Stimulated activated CD4-positive, alpha-beta T cell treated with anti-CD3 and anti-CD28 coated beads, Interleukin-1b, Interleukin-23, amount 100 ng/mL, for 48 hours (primary cell): Measurements from ENCODE around the gene CD72.
"Not testable (repeated sequence)": the region's sequence is repeated elsewhere in the genome, so short reads cannot be mapped to it uniquely, and the experiment has no call there.

ENCODE experiments used
- DNase-seq: peaks from one replicate; pipeline ENCODE4 v3.0.0-alpha.2; 2020

CD72 gene

DNA sequence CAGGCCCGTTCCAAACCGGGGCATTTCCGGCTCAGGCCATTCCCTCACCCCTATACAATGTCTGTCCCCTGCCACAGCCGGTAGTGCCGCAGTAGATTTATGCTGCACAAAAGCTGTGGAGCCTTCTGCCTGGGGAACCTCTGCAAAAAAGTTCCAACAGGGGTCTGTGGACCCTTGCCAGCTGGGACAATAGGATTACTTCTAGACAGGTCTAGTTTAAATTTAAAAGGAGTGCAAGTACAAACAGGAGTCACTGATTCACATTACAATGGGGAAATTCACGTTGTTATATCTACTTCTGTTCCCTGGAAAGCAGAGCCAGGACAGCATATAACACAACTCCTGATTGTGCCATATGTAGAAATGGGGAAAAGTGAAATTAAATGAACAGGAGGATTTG is 34.7 kb downstream of the CD72 start:
- not testable (repeated sequence) for DNase-seq

DNA sequence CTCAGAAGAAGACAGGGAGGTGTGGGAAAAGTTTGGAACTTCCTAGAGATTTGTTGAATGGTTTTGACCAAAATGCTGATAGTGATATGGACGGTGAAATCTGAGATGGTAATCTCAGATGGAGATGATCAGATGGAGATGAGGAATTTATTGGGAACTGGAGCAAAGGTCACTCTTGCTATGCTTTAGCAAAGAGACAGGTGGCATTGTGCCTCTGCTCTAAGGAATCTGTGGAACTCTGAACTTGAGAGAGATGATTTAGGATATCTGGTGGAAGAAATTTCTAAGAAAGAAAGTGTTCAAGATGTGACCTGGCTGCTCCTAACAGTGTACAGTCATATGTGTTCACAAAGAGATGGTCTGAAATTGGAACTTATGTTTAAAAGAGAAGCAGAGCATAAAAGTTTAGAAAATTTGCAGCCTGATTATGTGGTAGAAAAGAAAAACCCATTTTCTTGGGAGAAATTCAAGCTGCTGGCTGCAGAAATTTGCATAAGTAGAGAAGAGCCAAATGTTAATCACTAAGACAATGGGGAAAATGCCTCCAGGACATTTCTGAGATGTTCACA is 38.5 kb downstream of the CD72 start:
- not testable (repeated sequence) for DNase-seq

DNA sequence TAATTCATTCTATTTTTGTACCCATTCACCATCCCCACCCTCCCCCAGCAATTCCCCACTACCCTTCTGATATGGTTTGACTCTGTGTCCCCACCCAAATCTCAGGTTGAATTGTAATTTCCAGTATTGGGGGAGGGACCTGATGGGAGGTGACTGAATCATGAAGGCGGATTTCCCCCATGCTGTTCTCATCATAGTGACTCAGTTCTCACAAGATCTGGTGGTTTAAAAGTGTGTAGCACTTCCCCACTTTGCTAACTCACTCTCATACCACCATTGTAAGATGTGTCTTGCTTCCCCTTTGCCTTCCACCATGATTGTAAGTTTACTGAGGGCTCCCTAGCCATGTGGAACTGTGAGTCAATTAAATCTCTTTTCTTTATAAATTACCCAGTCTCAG is 39.1 kb downstream of the CD72 start:
- peak; percentile 61 for DNase-seq

GRCh38 chr9:35577486-35577885 is 40.7 kb downstream of the CD72 start:
- no peak for DNase-seq

GRCh38 chr9:35575478-35575877 is 42.7 kb downstream of the CD72 start:
- no peak for DNase-seq

DNA sequence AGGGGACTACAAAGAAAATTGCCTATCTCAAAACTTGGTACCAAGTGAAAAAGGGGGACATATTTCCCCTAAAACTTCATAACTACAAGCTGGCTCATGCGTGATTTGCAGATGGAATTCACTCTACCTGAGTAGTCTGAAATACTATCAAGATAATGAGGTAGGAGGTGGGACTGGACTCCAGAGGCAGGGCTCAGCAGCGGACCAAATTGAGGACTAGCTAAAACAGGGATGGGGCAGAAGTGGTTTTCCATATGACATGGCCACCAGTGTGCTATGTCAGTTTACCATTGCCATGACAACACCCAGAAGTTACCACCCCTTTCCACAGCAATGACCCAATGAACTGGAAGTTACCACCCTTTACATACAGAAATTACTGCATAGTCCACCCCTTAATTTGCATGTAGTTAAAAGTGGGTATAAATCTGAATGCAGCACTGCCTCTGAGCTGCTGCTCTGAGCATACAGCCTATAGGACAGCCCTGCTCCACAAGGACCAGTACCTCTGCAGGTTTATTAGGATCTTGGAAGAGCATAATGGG is 43.6 kb downstream of the CD72 start:
- DNase-seq: no peak

GRCh38 chr9:35570709-35571504 is 47.3 kb downstream of the CD72 start:
- DNase-seq: peak; percentile 68

DNA sequence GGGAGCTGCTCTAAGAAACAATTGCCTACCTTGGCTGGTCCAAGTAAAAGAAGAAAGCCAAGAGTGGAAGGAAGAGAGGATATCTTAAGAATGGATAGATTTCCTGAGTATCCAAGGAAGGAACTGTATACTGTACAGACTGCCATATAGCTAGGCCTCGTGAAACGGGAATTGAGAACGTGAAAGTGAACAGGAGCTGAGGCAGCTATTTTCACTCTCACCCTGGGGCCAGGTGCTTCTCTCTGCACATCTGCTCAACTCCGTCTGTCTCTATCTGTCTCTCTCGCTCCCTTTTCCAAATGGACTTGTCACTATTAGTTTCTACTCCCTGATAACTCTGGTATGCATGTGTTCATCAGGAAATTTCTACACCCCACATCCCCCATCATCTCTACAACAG is 49.0 kb downstream of the CD72 start:
- no peak for DNase-seq

- DNase-seq: no peak
These were observed 50.0 kb downstream of the CD72 start for GRCh38 chr9:35568196-35568595.

GRCh38 chr9:35566417-35566816 is 51.8 kb downstream of the CD72 start:
- no peak for DNase-seq

DNA sequence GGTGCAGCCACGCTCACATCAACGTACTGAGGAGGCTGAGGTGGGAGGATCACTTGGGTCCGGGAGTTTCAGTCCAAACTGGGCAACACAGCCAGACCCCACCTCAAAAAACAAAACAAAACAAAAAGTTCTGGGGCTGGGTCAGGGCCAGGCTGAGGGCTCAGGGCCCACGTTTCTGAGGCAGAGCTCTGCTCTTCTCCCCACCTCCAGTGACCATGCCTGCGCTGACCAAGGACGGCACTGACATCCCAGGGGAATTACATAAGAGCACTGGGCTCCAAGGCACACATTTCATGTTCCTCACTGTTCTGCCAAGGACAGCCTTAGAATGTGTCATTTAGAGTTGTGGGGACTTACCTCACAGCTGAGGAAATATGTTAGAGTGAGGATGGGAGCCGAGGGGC is 53.6 kb downstream of the CD72 start:
- no peak for DNase-seq

DNA sequence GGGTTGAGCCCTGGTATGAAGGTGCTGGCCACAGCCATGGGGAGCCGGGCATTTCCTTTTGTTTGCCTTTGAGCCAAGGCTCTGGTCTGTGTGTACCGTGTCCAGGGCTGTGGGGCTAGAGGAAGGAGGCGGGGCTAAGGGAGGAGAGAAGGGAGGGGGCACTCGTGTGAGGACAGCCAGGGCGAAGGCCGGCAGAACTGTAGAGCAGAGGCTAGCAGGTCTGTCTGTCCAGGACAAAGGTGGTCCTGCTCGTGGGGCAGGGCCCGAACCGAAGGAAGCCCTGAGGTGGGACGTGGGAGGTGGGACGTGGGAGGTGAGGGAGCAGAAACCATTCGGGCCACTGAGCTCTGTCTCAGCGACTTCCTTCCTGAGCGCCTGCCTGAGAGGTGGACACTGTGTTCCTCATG is 54.4 kb downstream of the CD72 start:
- no peak for DNase-seq

- no peak for DNase-seq
These were observed 55.1 kb downstream of the CD72 start for GRCh38 chr9:35562895-35563780.

DNA sequence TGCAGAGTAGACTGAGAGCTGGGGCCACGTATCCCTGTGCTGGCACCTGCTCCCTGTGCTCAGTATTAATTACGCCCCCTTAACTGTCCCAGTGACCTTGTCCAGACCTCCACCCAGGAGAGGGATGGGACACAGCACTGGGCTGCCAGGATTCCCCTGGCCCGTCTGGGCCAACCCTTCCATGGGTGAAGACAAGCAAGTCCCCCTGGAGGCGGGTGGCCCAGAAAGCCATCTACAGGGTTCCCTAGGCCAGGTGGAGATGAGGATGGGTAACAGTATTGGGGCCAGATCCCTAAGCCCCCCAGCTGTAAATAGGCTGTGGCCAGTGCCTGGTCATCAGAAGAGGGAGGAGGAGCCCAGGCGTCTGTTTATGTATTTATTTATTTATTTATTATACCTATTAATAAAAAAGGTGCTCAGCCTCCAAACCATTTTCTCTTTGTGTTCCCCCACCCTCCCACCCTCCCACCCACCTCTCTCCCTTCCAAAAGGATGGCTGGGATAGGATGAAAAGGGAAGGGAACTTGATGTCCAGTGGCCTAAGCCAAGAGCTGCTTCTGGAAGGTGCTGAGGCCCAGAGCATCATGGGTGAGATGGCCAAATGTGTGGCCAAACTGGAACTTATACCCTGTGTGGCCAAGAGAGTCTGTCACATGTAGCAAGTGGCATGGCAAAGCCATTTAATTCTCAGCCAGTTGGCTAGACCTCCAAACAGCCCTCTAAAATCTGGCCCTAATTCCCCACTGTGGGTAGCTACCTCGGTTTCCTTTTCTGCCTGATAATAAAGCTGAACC is 56.5 kb downstream of the CD72 start:
- no peak for DNase-seq

DNA sequence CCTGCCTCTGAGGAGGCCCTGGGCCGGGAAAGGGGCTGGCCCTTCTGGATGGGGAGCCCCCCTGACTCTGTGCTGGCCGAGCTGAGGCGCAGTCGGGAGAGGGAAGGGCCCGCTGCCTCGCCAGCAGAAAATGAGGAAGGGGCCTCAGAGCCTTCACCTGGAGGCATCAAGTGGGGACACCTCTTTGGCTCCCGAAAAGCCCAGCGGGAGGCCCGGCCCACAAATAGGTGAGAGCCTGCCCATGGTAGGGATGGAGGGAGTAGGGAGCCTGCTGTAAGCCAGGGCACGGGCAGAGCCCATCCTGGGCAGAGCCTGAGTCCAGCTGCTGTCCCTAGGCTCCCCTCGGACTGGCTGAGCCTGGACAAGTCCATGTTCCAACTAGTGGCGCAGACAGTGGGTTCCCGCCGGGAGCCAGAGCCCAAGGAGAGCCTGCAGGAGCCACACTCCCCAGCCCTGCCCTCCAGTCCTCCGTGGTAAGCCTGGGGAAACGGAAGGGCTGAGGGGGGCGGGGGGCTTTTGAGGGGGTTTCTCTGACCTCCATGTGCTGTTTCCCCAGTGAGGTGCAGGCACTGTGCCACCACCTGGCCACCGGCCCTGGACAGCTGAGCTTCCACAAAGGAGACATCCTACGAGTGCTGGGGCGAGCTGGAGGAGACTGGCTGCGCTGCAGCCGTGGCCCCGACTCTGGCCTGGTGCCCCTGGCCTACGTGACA is 57.4 kb downstream of the CD72 start:
- no peak for DNase-seq
